ENCODE results near the gene EYS. TPM values are rescaled to one million over a fixed set of nuclear protein-coding genes. Genes with fewer than 3 reads are reported as not detected.

The EYS gene
- total and polyA plus RNA-seq, 2 of the 13 experiments (the other 11 are each of a cell fraction or from before 2014, with no cell fraction given) = 0.04 to 0.07 TPM

GRCh38 chr6:63941747-63942470 lies 1765.1 kb downstream of the EYS start (continued):
- no peak for TF ChIP-seq ZNF484 (CRISPR knock-in tag; IDR thresholded peaks at IDR 0.05; ENCODE audit: borderline replicate concordance, low read depth)
- no peak for TF ChIP-seq MEF2D (CRISPR knock-in tag; IDR thresholded peaks at IDR 0.05)
- TF ChIP-seq ZNF503 (CRISPR knock-in tag; IDR thresholded peaks at IDR 0.05) = no peak
- TF ChIP-seq ZFP91 (CRISPR knock-in tag; IDR thresholded peaks at IDR 0.05; ENCODE audit: borderline replicate concordance) = no peak
- no peak for TF ChIP-seq ZNF549 (CRISPR knock-in tag; IDR thresholded peaks at IDR 0.05)
- TF ChIP-seq GPBP1L1 (CRISPR knock-in tag; IDR thresholded peaks at IDR 0.05) = no peak
- peak; percentile 52 for TF ChIP-seq PHF5A (CRISPR knock-in tag; IDR thresholded peaks at IDR 0.05; ENCODE audit: low read depth, unreplicated experiment)
- peak; percentile 33; the same call in 1 of the 2 replicates for TF ChIP-seq GATA4 (IDR thresholded peaks at IDR 0.05; ENCODE audit: borderline replicate concordance, low read depth)
- no peak for TF ChIP-seq ZNF235 (CRISPR knock-in tag; IDR thresholded peaks at IDR 0.05; ENCODE audit: borderline replicate concordance)
- no peak for TF ChIP-seq DR1 (CRISPR knock-in tag; IDR thresholded peaks at IDR 0.05)
- TF ChIP-seq IKZF1 (IDR thresholded peaks at IDR 0.05) = no peak
- no peak for TF ChIP-seq SNAPC4 (CRISPR knock-in tag; IDR thresholded peaks at IDR 0.05)
- TF ChIP-seq HOMEZ (CRISPR knock-in tag; IDR thresholded peaks at IDR 0.05; ENCODE audit: low read depth) = 0 out of 2 replicates have a peak, but pooled peaks have one; percentile 28
- TF ChIP-seq GZF1 (CRISPR knock-in tag; IDR thresholded peaks at IDR 0.05) = no peak
- TF ChIP-seq ZNF710 (CRISPR knock-in tag; IDR thresholded peaks at IDR 0.05; ENCODE audit: borderline replicate concordance) = peak; percentile 86

All from HepG2 (cell line).